Hematopoietic multipotent progenitor cell treated with erythropoietin and hydrocortisone succinate and interleukin-3 and kit ligand, for 4 days (in vitro differentiated cells): Measurements from ENCODE around the gene PACS1.
A peak's percentile ranks its signal among the peaks of the same experiment; 100 is the strongest.

Source experiments
- DNase-seq: peaks from one replicate; pipeline ENCODE4 v3.0.0-alpha.2; 2015

Gene PACS1

DNA sequence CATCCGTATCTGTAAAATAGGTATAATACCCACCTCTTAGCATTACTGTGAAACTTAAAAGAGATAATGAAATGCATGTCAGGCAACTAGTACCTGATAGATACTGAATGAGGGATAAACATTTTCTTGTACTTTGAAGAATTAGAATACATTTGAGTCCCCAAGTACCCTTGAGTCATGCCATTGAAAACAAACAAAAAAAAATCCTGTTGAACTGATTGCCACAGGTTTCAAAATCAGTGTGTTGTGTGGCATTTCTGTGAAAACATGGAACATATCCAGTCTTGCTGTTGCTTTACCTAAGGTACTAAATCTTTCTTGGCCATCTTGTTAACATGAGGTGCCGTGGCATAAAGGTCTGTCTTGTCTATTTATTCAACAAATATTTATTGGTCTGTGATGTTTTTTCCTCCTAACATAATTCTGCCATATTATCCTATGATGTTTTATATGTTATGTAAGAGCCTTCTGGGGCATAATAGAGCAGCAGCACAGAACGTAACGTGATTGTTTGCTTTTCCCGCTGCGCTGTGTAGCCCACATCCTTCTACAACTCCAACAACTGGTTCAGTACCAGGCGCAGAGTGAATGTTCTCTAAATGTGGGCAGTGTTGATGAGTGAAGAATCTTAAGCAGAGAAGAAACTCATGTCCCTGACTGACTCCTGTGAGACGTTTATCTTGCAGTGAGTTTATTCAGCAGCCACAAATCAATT lies 119.1 kb downstream of the PACS1 start:
- DNase-seq: no peak

- DNase-seq: no peak
Observed at GRCh38 chr11:66190786-66191185, 120.7 kb downstream of the PACS1 start.

- DNase-seq: no peak
Observed at GRCh38 chr11:66192181-66192863, 122.2 kb downstream of the PACS1 start.

DNA sequence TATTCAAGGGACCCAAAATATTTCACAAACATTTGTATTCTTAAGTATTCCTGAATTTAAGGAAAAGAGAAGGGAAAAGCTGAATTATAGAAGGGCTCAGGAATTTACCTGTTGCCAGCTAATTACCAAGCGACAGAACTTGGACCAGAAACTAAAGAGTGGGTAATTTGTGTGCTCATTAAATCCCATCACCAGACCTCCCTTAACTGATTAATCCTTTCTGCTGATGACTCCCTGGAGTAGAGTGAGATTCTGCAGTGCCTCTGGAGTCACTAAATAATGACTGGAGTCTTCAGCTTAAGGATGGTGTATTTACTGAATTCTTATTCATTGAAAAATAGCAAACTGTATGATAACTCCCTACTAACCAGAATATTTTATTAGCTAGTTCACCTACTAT lies 124.3 kb downstream of the PACS1 start:
- no peak for DNase-seq

DNA sequence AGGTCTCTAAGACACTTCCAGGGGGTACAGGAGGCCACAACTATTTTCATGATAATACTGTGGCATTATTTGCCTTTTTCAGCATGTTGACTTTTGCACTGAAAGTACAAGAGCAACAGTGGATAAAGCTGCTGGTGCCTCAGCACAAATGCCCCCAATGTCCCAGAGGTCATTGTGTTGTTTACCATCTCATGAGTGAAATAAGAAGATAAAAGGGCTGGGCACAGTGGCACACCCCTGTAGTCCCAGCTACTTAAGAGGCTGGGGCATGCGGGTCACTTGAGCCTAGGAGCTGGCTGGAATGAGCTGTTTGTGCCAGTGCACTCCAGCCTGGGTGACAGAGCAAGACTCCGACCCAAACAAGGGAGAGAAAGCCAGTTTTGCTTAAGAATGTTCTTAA lies 125.8 kb downstream of the PACS1 start:
- DNase-seq: peak; percentile 37

DNA sequence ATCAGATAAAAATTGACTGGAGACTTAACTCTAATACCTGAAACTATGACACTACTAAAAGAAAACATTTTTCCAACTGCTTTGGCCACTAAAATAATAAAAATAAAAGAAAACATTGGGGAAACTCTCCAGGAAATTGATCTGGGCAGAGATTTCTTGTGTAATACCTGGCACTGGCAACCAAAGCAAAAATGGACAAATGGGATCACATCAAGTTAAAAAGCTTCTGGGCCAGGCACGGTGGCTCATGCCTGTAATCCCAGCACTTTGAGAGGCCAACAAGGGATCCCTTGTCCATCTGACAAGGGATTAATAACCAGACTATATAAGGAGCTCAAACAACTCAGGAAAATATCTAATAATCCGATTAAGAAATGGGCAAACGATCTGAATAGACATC lies 133.8 kb downstream of the PACS1 start:
- DNase-seq: no peak

DNA sequence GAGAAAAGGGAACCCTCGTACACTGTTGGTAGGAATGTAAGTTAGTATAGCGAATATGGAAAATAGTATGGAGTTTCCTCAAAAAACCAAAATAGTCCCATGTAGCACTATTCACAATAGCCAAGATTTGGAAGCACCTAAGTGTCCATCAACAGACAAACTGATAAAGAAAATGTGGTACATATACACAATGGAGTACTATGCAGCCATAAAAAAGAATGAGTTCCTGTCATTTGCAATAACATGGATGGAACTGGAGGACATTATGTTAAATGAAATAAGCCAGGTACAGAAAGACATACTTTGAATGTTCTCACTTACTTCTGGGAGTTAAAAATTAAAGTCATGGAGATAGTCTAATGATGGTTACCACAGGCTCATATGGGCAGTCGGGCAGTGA lies 134.3 kb downstream of the PACS1 start:
- no peak for DNase-seq

DNA sequence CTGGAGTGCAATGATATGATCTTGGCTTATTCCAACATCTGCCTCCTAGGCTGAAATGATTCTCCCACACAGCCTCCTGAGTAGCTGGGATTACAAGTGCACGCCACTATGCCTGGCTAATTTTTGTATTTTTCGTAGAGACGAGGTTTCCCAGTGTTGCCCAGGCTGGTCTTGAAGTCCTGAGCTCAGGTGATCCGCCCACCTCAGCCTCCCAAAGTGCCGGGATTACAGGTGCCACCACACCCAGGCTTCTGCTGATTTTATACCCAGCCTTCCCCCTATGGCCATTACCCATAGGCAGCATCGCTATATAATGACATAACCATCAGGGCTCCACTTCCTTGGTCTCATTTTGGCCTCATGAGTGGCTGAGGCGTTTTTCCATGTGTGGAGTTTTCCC lies 137.7 kb downstream of the PACS1 start:
- DNase-seq: no peak

DNA sequence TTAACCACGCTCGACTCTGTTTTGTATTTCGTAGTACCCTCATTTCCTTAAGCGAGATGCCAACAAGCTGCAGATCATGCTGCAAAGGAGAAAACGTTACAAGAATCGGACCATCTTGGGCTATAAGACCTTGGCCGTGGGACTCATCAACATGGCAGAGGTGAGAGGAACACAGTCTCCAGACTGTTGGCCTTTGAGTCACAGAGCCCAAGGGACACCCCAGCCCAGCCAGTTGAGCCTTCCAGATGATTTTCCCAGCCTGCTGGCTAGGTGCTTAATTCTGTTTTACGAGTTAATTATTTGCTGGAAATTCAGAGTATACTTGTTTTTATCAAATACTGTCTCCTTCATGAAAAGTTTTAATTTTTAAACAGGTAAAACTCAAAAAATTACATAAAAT lies 141.0 kb downstream of the PACS1 start:
- DNase-seq: no peak

DNA sequence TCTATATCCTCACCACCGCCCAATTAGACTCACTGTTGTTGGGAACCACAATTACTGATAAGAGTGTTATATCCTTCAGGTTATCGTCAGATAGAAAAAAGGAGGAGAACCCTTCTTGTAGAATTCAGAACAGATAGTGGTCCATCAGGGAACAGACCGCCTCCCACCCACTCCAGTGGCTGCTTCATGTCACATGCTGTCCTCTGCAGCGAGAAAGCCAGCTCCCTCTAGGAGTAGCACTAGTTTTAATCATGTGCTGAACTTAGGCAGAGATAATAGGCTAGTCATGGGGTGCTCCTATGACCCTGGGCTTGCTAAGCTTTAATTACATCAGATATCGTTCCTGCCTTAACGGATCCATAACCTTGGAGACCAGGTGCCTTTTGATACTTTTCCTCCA lies 146.8 kb downstream of the PACS1 start:
- peak; percentile 17 for DNase-seq

DNA sequence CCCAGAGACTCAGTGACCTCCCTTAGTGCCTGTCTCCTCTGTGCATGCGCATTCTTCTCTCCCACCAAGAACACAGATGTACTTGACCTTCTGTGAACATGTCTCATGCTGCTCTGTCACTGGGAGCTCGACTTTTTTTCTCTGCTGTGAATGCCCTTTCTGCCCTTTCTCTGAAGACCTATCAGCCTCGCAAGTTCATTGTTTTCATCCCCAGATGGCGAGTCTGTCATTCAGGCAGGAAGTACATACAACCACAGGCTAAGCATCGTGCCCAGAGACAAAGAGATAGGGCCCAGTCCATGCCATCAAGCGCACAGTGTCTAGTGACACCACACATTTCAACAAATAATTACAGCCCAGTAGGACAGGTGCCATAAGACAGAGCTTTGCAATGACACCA lies 148.0 kb downstream of the PACS1 start:
- peak; percentile 76 for DNase-seq

- DNase-seq: no peak
Observed at GRCh38 chr11:66218846-66219620, 149.0 kb downstream of the PACS1 start.

- DNase-seq: no peak
Observed at GRCh38 chr11:66219846-66220565, 149.9 kb downstream of the PACS1 start.

GRCh38 chr11:66220566-66220935 lies 150.5 kb downstream of the PACS1 start:
- DNase-seq: no peak

- DNase-seq: no peak
Observed at GRCh38 chr11:66221012-66221411, 150.9 kb downstream of the PACS1 start.

GRCh38 chr11:66221726-66222236 lies 151.7 kb downstream of the PACS1 start:
- peak; percentile 18 for DNase-seq

DNA sequence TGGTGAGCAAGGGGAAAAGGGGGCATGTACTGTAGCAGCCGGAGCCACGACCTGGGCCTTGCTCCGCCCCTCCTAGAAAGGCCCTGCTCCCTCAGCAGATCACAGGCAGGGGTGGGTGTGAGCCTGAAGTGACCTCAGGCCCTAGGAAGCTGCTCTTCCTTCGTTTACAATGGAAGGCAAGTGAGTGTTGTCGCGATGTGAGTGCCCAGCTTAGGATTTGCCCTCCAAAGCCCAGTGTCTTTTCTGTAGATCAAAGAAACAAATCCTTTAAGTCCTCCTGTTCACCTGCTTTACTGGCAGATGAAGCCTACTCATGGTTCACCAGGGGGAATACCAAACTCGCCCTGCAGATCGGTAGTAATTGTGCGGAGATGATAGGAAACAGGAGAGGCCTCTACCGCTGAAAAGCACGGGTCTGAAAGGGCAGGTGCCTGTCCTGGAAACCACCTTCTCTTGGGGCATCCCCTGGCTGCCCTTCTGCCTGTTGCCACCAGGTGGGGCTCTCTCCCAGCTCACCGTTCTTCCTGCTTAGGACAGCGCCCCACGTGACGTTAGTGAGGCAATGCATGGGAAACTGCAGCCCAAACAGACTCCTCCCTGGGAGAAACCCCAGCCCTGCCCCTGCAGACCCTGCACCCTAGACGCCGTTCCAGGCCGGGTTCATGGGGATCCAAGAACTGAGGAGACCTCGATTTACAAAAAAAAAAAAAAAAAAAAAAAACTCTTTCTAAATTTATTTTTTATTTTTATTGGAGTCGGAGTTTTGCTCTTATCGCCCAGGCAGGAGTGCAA lies 152.5 kb downstream of the PACS1 start:
- peak; percentile 97 for DNase-seq

DNA sequence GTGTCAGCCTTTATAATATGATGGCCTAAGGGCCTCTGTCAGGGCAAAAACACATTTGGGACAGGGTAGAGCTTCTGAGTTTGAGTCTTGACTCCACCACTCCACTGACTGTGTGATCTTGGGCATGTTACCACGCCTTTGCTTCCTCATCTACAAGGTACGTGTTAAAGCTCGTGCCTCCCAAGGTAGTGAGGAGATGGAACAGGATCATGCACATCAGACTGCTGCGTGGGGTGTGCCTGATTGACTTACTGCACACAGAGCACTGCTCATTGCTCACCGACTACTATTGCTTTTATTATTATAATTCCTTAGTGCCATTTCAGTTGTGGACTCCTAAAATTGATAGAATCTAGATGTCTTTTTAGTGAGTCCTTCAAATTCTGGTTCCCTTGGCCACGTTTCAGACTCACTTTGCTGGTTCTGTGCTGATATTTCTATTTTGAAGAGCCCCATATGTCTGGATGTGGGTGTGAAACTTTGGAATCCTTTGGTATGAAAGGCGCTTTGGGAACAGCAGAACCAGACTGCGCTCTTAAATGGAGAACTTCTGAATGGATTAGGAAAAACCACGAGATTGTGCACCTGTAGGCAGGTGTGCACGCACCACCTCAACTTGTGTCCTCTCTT lies 154.3 kb downstream of the PACS1 start:
- DNase-seq: no peak

- DNase-seq: no peak
Observed at GRCh38 chr11:66225066-66225465, 155.0 kb downstream of the PACS1 start.

DNA sequence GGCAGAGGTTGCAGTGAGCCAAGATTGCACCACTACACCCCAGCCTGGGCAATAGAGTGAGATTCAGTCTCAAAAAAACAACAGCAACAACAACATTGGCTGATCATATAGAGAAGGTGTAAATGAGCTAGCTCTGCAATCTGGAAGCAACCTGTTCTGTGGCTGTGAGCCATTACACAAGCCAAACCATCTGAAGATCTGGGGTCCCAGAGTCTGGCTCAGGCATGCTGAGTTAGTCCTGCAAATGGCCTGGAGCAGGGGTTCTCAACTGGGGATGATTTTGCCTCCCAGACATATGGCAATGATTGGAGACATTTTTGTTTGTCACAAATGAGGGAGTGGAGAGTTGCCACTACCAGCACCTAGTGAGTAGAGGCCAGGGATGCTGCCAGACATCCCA lies 156.0 kb downstream of the PACS1 start:
- DNase-seq: no peak

GRCh38 chr11:66227700-66228099 lies 157.6 kb downstream of the PACS1 start:
- no peak for DNase-seq

DNA sequence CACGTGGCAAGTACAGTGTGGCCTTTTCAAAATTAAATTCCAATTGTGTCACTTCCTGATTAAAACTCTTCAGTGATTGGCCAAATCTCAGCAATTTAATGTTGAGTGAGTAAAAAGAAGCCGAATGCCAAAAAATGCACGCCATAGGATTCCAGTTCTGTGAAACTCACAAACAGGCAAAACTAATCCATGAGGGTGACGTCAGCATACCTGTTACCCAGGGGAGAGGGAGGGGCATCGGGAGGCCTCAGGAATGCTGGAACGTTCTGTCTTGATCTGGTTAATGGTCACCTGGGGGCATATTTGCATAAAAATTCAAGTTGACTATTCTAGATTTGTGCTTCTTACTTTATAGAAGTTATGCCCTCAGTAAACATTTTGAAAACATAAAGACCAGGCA lies 158.4 kb downstream of the PACS1 start:
- DNase-seq: no peak
